ENCODE data around the gene MARVELD3. TPM values are rescaled to one million over a fixed set of nuclear protein-coding genes. Genes with fewer than 3 reads are reported as not detected.
"Not testable (repeated sequence)": the region's sequence is repeated elsewhere in the genome, so short reads cannot be mapped to it uniquely, and the experiment has no call there.

MARVELD3 gene
- total RNA-seq, 4 donors from 2014 or later, result 3.8 to 10.2 (median 6.2) TPM

- WGBS, result 100% methylated on average over 1 of the region's 1 CpG
- Histone ChIP-seq H3K9me3 (no peaks in the 10 kb centered on the region), H3K27me3 (no peaks in the 10 kb centered on the region), H3K4me1 (no peaks in the 10 kb centered on the region), H3K27ac (no peak overlapping the region), H3K36me3 (peaks cover 75% of the 10 kb centered on the region), H3K4me3 (no peak overlapping the region)
- no peak for DNase-seq (ENCODE audit: low spot score in 2 of 2)
- no peak for TF ChIP-seq EP300 (IDR thresholded peaks at IDR 0.05)
- TF ChIP-seq CTCF (IDR thresholded peaks at IDR 0.05), result no peak
- no peak for TF ChIP-seq POLR2A (IDR thresholded peaks at IDR 0.05)
- no peak for TF ChIP-seq POLR2AphosphoS5 (IDR thresholded peaks at IDR 0.05)
Measured at GRCh38 chr16:71673582-71673973, 47.6 kb downstream of the MARVELD3 start.

- Histone ChIP-seq H3K36me3 (peaks cover 72% of the 10 kb centered on the region), H3K27ac (no peak overlapping the region), H3K4me3 (no peak overlapping the region), H3K9me3 (no peaks in the 10 kb centered on the region), H3K4me1 (no peaks in the 10 kb centered on the region), H3K27me3 (no peaks in the 10 kb centered on the region)
- DNase-seq (ENCODE audit: low spot score in 2 of 2), result no peak
- TF ChIP-seq POLR2AphosphoS5 (IDR thresholded peaks at IDR 0.05), result no peak
- no peak for TF ChIP-seq POLR2A (IDR thresholded peaks at IDR 0.05)
- TF ChIP-seq EP300 (IDR thresholded peaks at IDR 0.05), result no peak
- TF ChIP-seq CTCF (IDR thresholded peaks at IDR 0.05), result no peak
- 89% methylated on average over 2 of the region's 2 CpGs for WGBS
Measured at GRCh38 chr16:71674229-71674628, 48.2 kb downstream of the MARVELD3 start.

- Histone ChIP-seq H3K36me3 (peaks cover 72% of the 10 kb centered on the region), H3K9me3 (no peaks in the 10 kb centered on the region), H3K4me1 (no peaks in the 10 kb centered on the region), H3K27me3 (no peaks in the 10 kb centered on the region), H3K4me3 (no peak overlapping the region), H3K27ac (no peak overlapping the region)
- 91% methylated on average over 3 of the region's 3 CpGs for WGBS
- TF ChIP-seq POLR2A (IDR thresholded peaks at IDR 0.05), result no peak
- no peak for TF ChIP-seq CTCF (IDR thresholded peaks at IDR 0.05)
- no peak for DNase-seq (ENCODE audit: low spot score in 2 of 2)
Measured at GRCh38 chr16:71675380-71675779, 49.4 kb downstream of the MARVELD3 start.

- 86% methylated on average over 5 of the region's 5 CpGs for WGBS
- no peak for DNase-seq (ENCODE audit: low spot score in 2 of 2)
- peaks cover 69% of the 10 kb centered on the region for H3K36me3 ChIP-seq
Measured at GRCh38 chr16:71676236-71676635, 50.3 kb downstream of the MARVELD3 start.

GRCh38 chr16:71681360-71681759, 55.4 kb downstream of the MARVELD3 start:
- Histone ChIP-seq H3K27ac (no peak overlapping the region), H3K36me3 (peaks cover 60% of the 10 kb centered on the region), H3K27me3 (no peaks in the 10 kb centered on the region), H3K4me3 (no peak overlapping the region), H3K9me3 (no peaks in the 10 kb centered on the region), H3K4me1 (no peaks in the 10 kb centered on the region)
- 67% methylated on average over 2 of the region's 2 CpGs for WGBS
- TF ChIP-seq EP300 (IDR thresholded peaks at IDR 0.05) (no peak), POLR2AphosphoS5 (IDR thresholded peaks at IDR 0.05) (no peak), POLR2A (IDR thresholded peaks at IDR 0.05) (no peak), CTCF (IDR thresholded peaks at IDR 0.05) (no peak)
- no peak for DNase-seq (ENCODE audit: low spot score in 2 of 2)

More at GRCh38 chr16:71676236-71676635, 50.3 kb downstream of the MARVELD3 start:
- H3K4me3 ChIP-seq, result no peak overlapping the region
- H3K27ac ChIP-seq, result no peak overlapping the region
- H3K4me1 ChIP-seq, result no peaks in the 10 kb centered on the region
- TF ChIP-seq EP300 (IDR thresholded peaks at IDR 0.05) (no peak), POLR2AphosphoS5 (IDR thresholded peaks at IDR 0.05) (no peak), CTCF (IDR thresholded peaks at IDR 0.05) (no peak), POLR2A (IDR thresholded peaks at IDR 0.05) (no peak)
- H3K27me3 ChIP-seq, result no peaks in the 10 kb centered on the region
- no peaks in the 10 kb centered on the region for H3K9me3 ChIP-seq

- H3K36me3 ChIP-seq, result peaks cover 46% of the 10 kb centered on the region
- 98% methylated on average over 12 of the region's 12 CpGs for WGBS
- H3K9me3 ChIP-seq, result not testable (repeated sequence)
Measured at GRCh38 chr16:71684280-71684679, 58.3 kb downstream of the MARVELD3 start.

More at GRCh38 chr16:71684280-71684679, 58.3 kb downstream of the MARVELD3 start:
- H3K4me1 ChIP-seq; H3K27ac ChIP-seq; H3K27me3 ChIP-seq; H3K4me3 ChIP-seq; DNase-seq (ENCODE audit: low spot score in 2 of 2): not testable (repeated sequence)
